GM23338 (cell line): ENCODE data around the gene NOTCH1.

Experiments used
- CREB1 ChIP-seq: fragments of 250-450 bp; sonication (Bioruptor Pico); IDR thresholded peaks from 2 replicates; pipeline ENCODE4 v1.5.0; 2020; ENCODE audit warnings: low read depth, mild to moderate bottlenecking, moderate library complexity
- ETS1 ChIP-seq: IDR thresholded peaks from 2 replicates; pipeline ENCODE4 v1.6.1; 2016; ENCODE audit warnings: antibody characterized with exemption
- EZH2 ChIP-seq: fragments of 200-600 bp; sonication (generic); IDR thresholded peaks from one replicate; pipeline ENCODE4 v1.8.0; 2017; ENCODE audit warnings: antibody characterized with exemption, mild to moderate bottlenecking, low read depth; ENCODE audit not compliant: unreplicated experiment
- EZH2phosphoT487 ChIP-seq: fragments of 200-600 bp; sonication (generic); IDR thresholded peaks from one replicate; pipeline ENCODE4 v1.8.1; 2018; ENCODE audit warnings: antibody characterized with exemption; ENCODE audit not compliant: unreplicated experiment
- JUNB ChIP-seq: IDR thresholded peaks from one replicate; pipeline ENCODE4 v1.6.1; 2016; ENCODE audit warnings: antibody characterized with exemption; ENCODE audit not compliant: unreplicated experiment
- NANOG ChIP-seq: IDR thresholded peaks from 2 replicates; pipeline ENCODE4 v1.6.1; 2016; ENCODE audit warnings: antibody characterized with exemption, borderline replicate concordance
- POLR2AphosphoS5 ChIP-seq: IDR thresholded peaks from 2 replicates; pipeline ENCODE4 v1.6.1; 2016; ENCODE audit warnings: antibody characterized with exemption, low read depth
- STAT1 ChIP-seq: IDR thresholded peaks from one replicate; pipeline ENCODE4 v1.6.1; 2016; ENCODE audit warnings: antibody characterized with exemption; ENCODE audit not compliant: unreplicated experiment
- ZNF114 ChIP-seq: fragments of 250-450 bp; sonication (Bioruptor Pico); IDR thresholded peaks from 2 replicates; pipeline ENCODE4 v1.5.0; 2020; ENCODE audit warnings: mild to moderate bottlenecking, moderate library complexity
- ZNF331 ChIP-seq: fragments of 250-450 bp; sonication (Bioruptor Pico); IDR thresholded peaks from 2 replicates; pipeline ENCODE4 v1.5.0; 2020; ENCODE audit warnings: low read depth, mild to moderate bottlenecking, moderate library complexity
- TF ChIP-seq, protein P1 (sequence below), 2 experiments: fragments of 200-600 bp in 1 of 2; sonication (generic) in 1 of 2; conservative IDR thresholded peaks; 2 replicates each; pipeline versions ENCODE4 v1.5.1 to v1.6.1; 2016 to 2017; ENCODE audit warnings: antibody characterized with exemption in 2 of 2, low read depth in 2 of 2, mild to moderate bottlenecking in 2 of 2, moderate library complexity in 1 of 2
- TF ChIP-seq, protein P2 (sequence below): IDR thresholded peaks from one replicate; pipeline ENCODE4 v1.6.1; 2018; ENCODE audit warnings: antibody characterized with exemption; ENCODE audit not compliant: unreplicated experiment

DNA sequence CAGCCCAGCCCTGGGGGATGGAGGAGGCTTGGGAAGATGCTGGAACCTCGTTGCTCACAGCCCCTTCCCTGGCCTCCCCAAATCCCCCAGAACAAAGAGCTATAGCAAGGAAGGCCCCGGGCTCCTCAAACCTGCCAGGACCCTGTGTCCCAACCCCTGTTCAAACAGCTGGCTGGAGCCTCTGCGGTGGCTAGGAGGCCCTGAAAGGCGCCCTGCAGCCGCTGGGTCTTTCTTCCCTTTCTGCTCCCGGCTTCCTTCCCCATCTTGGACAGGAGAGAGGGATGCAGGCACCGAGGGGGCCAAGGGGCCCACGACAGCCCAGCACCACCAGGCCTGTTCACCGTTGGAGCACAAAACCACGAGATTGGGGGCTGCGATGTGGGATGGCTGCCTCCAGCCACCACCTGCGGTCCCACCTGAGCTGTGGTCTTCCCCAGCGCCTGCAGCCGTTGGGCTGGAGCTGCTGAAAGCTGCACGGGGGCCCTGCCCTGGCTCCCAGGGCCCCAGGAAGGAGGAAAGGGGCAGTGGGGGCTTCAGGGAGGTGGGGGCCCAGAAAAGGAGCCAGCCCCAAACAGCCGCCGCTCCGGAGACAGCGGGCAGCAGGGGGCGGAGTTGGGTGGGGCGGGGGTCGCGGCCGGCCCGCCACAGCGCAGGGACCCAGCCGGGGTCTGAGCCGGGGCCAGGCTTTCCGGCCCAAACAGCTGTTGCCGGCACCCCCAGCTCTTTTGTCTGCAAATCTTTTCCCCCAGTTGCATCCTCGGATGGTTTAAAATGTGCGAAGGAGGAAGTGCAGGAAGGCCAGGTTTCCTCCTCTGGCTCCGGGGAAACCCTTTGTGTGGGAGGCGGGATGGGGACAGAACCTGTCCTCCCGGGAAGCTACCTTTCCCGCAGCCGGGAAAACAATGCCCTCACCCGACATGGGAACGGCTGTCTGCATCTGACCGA, 16.1 kb downstream of the NOTCH1 start:
- TF ChIP-seq, protein P1, sequence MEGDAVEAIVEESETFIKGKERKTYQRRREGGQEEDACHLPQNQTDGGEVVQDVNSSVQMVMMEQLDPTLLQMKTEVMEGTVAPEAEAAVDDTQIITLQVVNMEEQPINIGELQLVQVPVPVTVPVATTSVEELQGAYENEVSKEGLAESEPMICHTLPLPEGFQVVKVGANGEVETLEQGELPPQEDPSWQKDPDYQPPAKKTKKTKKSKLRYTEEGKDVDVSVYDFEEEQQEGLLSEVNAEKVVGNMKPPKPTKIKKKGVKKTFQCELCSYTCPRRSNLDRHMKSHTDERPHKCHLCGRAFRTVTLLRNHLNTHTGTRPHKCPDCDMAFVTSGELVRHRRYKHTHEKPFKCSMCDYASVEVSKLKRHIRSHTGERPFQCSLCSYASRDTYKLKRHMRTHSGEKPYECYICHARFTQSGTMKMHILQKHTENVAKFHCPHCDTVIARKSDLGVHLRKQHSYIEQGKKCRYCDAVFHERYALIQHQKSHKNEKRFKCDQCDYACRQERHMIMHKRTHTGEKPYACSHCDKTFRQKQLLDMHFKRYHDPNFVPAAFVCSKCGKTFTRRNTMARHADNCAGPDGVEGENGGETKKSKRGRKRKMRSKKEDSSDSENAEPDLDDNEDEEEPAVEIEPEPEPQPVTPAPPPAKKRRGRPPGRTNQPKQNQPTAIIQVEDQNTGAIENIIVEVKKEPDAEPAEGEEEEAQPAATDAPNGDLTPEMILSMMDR (conservative IDR thresholded peaks at IDR 0.05; ENCODE audit: low read depth in 2 of 2) = peak in 1 of 2 experiments; percentile 38; a peak in 2 of 4 replicates
- TF ChIP-seq JUNB (no peak), EZH2phosphoT487 (no peak), EZH2 (no peak), POLR2AphosphoS5 (no peak), NANOG (no peak), CREB1 (CRISPR knock-in tag) (no peak), ZNF114 (CRISPR knock-in tag) (no peak), STAT1 (no peak), ZNF331 (CRISPR knock-in tag) (no peak), ETS1 (no peak)
- TF ChIP-seq, protein P2, sequence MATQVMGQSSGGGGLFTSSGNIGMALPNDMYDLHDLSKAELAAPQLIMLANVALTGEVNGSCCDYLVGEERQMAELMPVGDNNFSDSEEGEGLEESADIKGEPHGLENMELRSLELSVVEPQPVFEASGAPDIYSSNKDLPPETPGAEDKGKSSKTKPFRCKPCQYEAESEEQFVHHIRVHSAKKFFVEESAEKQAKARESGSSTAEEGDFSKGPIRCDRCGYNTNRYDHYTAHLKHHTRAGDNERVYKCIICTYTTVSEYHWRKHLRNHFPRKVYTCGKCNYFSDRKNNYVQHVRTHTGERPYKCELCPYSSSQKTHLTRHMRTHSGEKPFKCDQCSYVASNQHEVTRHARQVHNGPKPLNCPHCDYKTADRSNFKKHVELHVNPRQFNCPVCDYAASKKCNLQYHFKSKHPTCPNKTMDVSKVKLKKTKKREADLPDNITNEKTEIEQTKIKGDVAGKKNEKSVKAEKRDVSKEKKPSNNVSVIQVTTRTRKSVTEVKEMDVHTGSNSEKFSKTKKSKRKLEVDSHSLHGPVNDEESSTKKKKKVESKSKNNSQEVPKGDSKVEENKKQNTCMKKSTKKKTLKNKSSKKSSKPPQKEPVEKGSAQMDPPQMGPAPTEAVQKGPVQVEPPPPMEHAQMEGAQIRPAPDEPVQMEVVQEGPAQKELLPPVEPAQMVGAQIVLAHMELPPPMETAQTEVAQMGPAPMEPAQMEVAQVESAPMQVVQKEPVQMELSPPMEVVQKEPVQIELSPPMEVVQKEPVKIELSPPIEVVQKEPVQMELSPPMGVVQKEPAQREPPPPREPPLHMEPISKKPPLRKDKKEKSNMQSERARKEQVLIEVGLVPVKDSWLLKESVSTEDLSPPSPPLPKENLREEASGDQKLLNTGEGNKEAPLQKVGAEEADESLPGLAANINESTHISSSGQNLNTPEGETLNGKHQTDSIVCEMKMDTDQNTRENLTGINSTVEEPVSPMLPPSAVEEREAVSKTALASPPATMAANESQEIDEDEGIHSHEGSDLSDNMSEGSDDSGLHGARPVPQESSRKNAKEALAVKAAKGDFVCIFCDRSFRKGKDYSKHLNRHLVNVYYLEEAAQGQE = no peak
